Measurements from ENCODE around the gene CELF2. TPM values are rescaled to one million over a fixed set of nuclear protein-coding genes. Genes with fewer than 3 reads are reported as not detected.
A peak's percentile ranks its signal among the peaks of the same experiment; 100 is the strongest.

The CELF2 gene
- total and polyA plus RNA-seq, 2 donors from 2014 or later = 1.7 to 39.2 TPM

GRCh38 chr10:11170574-11170973 lies 152.9 kb downstream of the CELF2 start:
- no peak for DNase-seq
- TF ChIP-seq, protein P1, sequence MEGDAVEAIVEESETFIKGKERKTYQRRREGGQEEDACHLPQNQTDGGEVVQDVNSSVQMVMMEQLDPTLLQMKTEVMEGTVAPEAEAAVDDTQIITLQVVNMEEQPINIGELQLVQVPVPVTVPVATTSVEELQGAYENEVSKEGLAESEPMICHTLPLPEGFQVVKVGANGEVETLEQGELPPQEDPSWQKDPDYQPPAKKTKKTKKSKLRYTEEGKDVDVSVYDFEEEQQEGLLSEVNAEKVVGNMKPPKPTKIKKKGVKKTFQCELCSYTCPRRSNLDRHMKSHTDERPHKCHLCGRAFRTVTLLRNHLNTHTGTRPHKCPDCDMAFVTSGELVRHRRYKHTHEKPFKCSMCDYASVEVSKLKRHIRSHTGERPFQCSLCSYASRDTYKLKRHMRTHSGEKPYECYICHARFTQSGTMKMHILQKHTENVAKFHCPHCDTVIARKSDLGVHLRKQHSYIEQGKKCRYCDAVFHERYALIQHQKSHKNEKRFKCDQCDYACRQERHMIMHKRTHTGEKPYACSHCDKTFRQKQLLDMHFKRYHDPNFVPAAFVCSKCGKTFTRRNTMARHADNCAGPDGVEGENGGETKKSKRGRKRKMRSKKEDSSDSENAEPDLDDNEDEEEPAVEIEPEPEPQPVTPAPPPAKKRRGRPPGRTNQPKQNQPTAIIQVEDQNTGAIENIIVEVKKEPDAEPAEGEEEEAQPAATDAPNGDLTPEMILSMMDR (IDR thresholded peaks at IDR 0.05; ENCODE audit: borderline replicate concordance, extremely low read depth, insufficient read depth) = no peak
- Histone ChIP-seq H3K4me1 (ENCODE audit: control insufficient read depth in 2 of 3, insufficient read depth in 2 of 3, low read depth in 1 of 3, low read length in 3 of 3) (peaks cover 0 to 4% (median 4%) of the 10 kb centered on the region in 3 donors), H3K4me3 (ENCODE audit: low read length in 3 of 3) (no peak overlapping the region), H3K27me3 (ENCODE audit: control insufficient read depth, insufficient read depth, low read length) (peaks cover 3% of the 10 kb centered on the region), H3K36me3 (ENCODE audit: control insufficient read depth in 2 of 3, insufficient read depth in 3 of 3, low read length in 3 of 3) (no peaks in the 10 kb centered on the region), H3K27ac (ENCODE audit: low read depth in 2 of 2, low read length in 2 of 2) (no peak overlapping the region), H3K9me3 (ENCODE audit: control insufficient read depth in 2 of 3, insufficient read depth in 1 of 3, low read length in 3 of 3) (no peaks in the 10 kb centered on the region), H3K9ac (ENCODE audit: low read length in 3 of 3) (no peak overlapping the region)
- intact Hi-C loops (cut with DNase I) = no loop called here
- FAIRE-seq = no peak

- Histone ChIP-seq H3K27me3 (ENCODE audit: control insufficient read depth, insufficient read depth, low read length) (peaks cover 2% of the 10 kb centered on the region), H3K4me1 (ENCODE audit: control insufficient read depth in 2 of 3, insufficient read depth in 2 of 3, low read depth in 1 of 3, low read length in 3 of 3) (peaks cover 0 to under 1% (median 0%) of the 10 kb centered on the region in 3 donors), H3K4me3 (ENCODE audit: low read length in 3 of 3) (no peak overlapping the region), H3K9me3 (ENCODE audit: control insufficient read depth in 2 of 3, insufficient read depth in 1 of 3, low read length in 3 of 3) (no peaks in the 10 kb centered on the region), H3K9ac (ENCODE audit: low read length in 3 of 3) (no peak overlapping the region), H3K27ac (ENCODE audit: low read depth in 2 of 2, low read length in 2 of 2) (no peak overlapping the region), H3K36me3 (ENCODE audit: control insufficient read depth in 2 of 3, insufficient read depth in 3 of 3, low read length in 3 of 3) (no peaks in the 10 kb centered on the region)
- FAIRE-seq = no peak
- TF ChIP-seq, protein P1 (IDR thresholded peaks at IDR 0.05; ENCODE audit: borderline replicate concordance, extremely low read depth, insufficient read depth) = no peak
- intact Hi-C loops (cut with DNase I) = no loop called here
- no peak for DNase-seq
Measured at GRCh38 chr10:11170993-11171851, 153.6 kb downstream of the CELF2 start.

DNA sequence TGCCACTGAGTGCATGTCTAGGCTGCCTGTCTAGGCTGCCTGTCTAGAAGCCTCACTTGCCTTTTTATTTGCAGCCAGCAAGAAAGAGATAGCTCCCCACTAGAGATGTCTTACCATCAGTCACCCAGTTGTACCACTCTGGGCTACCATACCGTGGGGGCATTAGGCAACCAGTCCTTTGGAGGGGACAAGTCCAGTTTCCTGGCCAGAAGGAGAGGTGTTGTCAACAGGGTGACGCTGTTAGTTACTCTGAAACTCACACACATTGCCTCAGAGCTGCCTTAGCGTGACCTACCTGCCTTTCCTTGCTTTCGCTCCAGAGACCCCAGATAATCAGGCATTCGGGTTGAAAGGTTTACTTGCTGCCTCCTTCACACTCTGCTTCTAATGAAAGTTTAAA lies 155.4 kb downstream of the CELF2 start:
- DNase-seq (peak in 1 of 5 donors; percentile 45), FAIRE-seq (no peak)
- H3K9ac ChIP-seq (ENCODE audit: low read length in 3 of 3) = no peak overlapping the region
- intact Hi-C loops (cut with DNase I) = no loop called here
- TF ChIP-seq, protein P1 (IDR thresholded peaks at IDR 0.05; ENCODE audit: borderline replicate concordance, extremely low read depth, insufficient read depth) = no peak
- H3K36me3 ChIP-seq (ENCODE audit: control insufficient read depth in 2 of 3, insufficient read depth in 3 of 3, low read length in 3 of 3) = no peaks in the 10 kb centered on the region
- no peaks in the 10 kb centered on the region for H3K27me3 ChIP-seq (ENCODE audit: control insufficient read depth, insufficient read depth, low read length)
- H3K4me3 ChIP-seq (ENCODE audit: low read length in 3 of 3) = no peak overlapping the region
- no peak overlapping the region for H3K27ac ChIP-seq (ENCODE audit: low read depth in 2 of 2, low read length in 2 of 2)
- no peaks in the 10 kb centered on the region for H3K9me3 ChIP-seq (ENCODE audit: control insufficient read depth in 2 of 3, insufficient read depth in 1 of 3, low read length in 3 of 3)
- peaks cover 0 to 5% (median 0%) of the 10 kb centered on the region in 3 donors for H3K4me1 ChIP-seq (ENCODE audit: control insufficient read depth in 2 of 3, insufficient read depth in 2 of 3, low read depth in 1 of 3, low read length in 3 of 3)

Data from kidney (tissue), 14 donors.